ENCODE results near the gene KRTAP19-7.

Gene KRTAP19-7, protein sequence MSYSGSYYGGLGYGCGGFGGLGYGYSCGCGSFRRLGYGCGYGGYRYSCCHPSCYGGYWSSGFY

DNA sequence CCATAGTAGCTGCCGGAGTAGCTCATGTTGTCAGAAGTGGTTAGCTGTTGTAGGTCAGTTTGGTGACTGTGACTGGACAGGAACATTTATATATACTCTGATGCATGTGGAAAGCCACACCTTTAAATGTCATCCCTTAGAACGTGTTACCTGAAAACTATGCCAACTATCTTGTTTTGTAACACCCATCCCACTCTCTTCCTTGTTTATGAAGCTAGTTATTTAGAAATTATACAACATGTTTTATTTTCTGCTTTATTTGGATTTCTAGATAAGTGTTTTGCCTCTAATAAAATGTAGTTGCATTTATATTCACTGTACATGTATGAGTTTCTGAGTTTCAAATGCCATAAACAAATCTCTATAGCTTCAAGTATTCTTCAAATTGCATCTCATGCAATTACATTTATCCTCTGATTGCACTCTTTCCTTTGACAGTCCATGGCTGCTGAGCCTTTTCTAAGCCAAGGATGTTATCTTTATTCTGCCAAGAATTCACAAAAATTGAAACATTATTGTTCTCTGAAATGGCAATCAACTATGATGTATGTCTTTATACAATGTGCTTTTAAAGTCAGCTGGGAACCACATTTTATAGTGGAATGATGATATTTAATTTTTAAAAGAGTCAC is at the start of gene KRTAP19-7:
Gene KRTAP19-7 (minus strand): TSS at position 51 of the 632 bp plus-strand sequence. CDS start 25 bp downstream, at position 26.
- no peak for DNase-seq (ENCODE audit: low spot score)

DNA sequence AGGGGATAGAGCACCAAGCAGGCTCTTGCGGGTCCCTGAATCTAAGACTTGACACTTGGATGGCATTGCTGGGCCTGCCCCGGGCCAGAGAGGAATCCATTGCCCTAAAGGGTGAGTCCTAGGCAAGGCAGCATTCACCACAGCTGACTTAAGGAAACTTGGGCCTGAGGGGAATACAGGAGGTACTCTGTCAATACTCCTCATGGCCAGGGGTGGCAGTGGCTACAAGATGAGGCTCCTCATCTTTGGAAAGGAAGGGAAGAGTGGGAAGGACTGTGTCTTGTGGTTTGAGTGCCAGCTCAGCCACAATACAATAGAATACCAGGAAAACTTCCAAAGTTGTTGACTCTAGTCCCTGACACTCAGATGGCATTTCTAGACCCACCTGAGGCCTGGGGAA is 44.9 kb upstream of the KRTAP19-7 start:
- no peak for DNase-seq (ENCODE audit: low spot score)

DNA sequence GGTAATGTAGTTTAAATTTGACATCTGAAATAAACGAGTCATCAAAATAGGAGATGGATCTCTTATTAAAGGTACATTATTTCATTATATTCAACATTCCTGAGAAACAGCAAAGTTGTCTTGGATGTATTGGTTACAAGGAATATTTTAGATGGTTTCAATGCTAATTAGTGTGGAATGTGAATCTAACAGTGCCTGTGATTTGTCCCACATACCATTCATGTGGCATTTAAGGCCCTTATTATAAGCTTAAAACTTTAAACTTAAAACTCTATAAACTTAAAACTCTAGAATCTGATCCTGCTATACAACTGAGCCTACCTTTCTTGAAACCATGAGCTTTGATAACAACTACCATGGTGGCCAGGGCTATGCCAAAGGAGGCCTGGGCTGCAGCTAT is 39.7 kb upstream of the KRTAP19-7 start, which contains the start of gene KRTAP22-1:
Gene KRTAP22-1 (plus strand): TSS at position 301 of the 400 bp plus-strand sequence.
- DNase-seq (ENCODE audit: low spot score) = no peak

DNA sequence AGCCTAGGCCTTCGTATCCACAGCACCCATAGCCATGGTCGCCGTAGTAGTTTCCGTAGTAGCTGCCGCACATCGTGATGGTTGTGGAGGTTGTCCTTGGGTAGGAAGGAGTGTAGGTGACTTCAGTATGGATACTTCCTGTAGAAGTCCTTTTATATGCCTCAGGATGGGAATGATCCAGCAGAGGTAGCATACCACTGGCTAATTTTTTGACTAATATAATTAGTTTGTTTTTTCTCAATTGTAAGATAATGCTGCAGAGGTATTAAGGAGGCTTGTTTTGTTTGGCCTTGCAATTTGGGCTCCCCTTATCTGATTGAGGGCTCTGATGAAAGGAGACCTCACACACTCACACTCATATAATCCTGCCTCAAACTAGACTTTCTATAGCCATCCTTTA is 37.7 kb upstream of the KRTAP19-7 start, which contains the start of gene KRTAP6-2:
Gene KRTAP6-2 (minus strand): TSS at position 101 of the 400 bp plus-strand sequence. CDS start 28 bp downstream, at position 73.
- DNase-seq (ENCODE audit: low spot score) = no peak

DNA sequence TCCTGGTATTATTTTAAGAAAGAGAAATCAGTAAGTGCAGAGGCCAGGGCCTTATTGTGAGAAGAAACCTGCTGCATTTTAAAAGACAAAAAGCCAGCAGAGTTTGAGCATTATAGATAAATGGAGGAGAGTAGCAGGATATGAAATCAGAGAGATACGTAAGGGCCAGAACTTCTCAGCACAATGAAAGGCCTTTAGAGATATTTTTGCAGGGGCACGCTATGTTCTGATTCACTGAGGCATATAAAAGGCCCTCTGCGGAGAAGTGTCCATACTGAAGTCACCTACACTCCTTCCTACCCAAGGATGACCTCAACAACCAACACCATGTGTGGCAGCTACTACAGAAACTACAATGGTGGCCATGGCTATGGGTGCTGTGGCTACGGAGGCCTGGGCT is 31.0 kb upstream of the KRTAP19-7 start, which contains the start of gene KRTAP6-3:
Gene KRTAP6-3 (plus strand): TSS at position 301 of the 400 bp plus-strand sequence. CDS start 6 bp downstream, at position 307.
- no peak for DNase-seq (ENCODE audit: low spot score)

DNA sequence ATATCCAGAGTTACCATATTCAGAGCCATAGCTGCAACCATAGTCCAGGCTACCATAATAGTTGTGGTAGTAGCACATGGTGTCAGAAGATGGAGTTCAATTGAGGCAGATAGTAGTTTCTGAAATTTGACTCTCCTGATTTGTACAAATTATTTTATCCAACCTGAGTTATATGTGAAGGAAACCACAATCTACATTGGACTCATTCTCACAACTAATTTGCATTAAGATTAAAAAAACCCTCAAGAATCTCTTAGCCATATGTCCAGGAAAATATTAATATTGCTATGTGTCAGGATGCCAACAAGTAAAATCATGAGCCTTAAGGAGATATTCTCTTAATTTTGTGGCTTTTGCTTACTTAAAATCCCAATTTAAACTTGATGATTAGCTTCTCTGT is 29.2 kb upstream of the KRTAP19-7 start, which contains the start of gene KRTAP22-2:
Gene KRTAP22-2 (minus strand): TSS at position 101 of the 400 bp plus-strand sequence.
- DNase-seq (ENCODE audit: low spot score) = no peak

DNA sequence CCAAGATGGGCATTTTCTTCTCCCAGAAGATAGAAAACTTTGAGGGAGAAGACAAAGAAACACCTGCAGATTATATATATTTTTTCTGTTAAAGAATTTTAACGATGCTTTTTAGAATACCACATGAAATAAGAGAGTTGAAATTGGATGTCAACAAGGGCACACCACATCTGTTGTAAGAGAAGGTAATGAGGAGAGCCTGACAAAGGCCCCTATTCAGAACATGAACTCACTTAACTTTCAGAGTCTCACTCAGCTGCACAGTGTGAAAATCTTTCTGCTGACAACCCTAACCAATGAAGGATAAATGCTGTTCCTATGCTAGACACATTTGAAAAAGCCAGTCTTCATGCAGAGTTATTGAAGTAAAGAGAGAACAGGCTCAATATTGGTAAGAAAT is 21.8 kb upstream of the KRTAP19-7 start:
- DNase-seq (ENCODE audit: low spot score) = no peak

DNA sequence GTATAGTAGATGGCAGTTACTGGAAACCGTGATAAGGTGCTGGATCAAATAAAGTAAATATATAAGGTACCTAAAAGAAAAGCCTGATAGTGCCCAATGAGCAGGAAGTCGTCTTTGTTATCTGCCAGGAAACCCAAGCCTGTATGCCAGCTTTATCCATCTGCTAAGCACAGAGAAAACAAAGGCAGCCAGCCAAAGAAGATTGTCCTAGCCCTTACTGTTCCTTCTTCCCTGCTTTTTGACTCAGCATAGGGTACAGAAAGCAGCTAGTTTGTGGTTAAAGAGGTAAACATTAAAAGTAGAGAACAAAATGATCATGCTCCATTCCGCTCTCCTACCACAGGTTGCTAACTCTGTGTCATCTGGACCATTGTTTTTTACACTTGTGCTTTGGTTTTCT is 19.0 kb upstream of the KRTAP19-7 start:
- no peak for DNase-seq (ENCODE audit: low spot score)

DNA sequence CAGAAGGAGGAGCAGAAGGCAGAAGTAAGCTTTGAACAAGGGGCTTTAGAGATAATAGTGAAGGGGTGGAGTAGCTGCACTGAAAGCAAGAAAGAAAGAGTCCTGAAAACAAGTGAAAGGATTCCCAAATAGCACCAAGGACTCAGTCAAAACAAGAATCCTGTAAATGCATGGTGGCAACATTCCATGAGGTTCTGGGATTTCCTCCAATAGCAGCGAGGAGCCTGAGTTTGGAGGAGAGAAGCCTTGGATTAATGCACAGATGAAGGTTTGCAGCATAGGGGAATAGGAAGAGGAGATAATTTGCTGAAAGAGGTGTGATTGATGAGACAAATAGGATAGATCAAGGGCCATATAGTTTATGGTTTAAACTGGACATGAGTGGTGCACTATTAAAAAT is 18.2 kb upstream of the KRTAP19-7 start:
- DNase-seq (ENCODE audit: low spot score) = no peak

DNA sequence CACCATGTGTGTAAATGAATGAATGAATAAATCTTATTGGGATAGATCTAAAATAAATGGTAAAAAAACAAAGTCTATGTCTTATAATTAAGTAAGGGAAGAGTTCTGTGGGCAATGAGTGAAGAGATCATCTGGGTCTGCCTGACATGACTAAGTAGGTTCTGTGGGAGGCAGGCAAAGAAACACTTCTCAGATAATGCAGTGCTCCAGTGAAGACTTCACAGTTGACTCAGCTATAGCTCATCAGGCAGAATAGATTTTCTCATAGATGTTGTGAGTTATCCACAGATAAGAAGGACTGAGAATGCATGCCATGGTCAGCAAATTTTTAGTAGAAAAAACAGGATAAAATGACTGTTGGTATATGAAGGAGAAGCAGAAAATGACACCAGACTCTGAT is 16.7 kb upstream of the KRTAP19-7 start:
- no peak for DNase-seq (ENCODE audit: low spot score)

DNA sequence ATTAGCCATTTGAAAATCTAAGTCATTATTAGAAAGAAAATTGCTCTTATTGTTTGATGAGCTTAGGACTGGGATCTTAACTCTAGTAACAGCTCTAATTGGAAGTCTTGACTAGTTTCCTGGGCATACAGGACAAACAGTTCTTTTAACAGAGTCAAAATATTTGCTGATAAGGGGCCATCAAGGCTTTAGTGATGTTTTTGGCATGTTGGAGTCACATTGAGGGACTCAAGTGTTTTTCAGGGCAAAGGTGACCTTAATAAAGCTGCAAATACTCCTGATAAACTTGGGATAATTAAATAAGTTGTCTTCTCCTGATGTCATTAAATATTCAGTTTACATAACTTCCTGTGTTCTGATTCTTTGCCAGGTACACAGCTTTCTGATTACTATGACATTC is 6.5 kb upstream of the KRTAP19-7 start:
- DNase-seq (ENCODE audit: low spot score) = no peak

DNA sequence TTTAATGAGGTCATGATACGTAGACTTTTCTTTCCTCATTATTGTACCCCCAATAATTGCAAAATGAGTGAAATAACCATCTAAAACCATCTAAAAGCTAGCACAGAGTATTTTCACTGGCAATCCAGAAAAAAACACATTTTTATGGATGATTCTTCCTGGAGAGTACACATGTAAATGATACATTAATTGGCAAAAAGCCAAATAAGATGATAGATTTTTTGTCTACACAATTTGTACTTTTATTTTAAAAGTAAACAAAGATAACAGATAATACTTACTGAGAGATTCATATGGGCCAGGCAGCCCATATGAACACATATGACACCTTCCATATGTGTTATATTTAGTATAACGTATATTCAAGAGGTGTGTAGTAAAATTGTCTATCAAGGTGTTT is 2.5 kb upstream of the KRTAP19-7 start:
- DNase-seq (ENCODE audit: low spot score) = no peak

DNA sequence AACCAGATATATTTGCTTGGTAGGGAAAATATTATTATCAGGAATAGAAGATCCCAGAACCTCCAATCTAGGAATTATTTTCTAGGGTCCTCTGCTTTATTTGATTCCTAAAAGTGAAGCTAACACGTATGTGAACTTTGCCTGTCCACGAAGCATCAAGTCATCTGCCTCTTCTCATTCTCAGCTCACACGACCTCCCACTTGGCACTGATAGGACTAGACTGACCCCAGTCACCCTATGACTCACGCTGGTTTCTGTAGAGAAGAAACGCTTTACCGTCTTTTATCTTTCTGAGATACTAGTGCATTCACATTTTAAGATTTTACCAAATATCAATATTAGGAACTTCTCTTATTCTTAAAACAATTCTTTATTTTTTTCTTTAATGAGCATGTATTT is 2.0 kb upstream of the KRTAP19-7 start:
- DNase-seq (ENCODE audit: low spot score) = no peak

DNA sequence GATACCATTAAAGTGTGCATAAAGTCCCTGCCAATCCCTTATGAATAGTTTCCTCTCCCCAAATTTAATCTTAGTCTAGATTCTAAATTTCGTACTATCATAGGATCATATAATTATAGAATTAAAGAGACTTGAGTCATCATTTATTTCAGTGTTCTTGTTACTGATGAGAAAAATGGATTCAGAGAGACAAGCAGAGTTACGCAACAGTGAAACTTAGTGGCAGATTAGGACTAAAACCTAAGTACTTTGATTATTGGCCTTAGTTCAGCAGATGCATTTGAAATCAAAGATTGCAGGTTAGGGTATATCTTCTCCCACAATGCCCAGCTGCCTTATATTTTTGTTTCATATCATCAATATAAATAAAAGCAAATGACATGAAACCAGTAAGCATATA is 843 bp upstream of the KRTAP19-7 start:
- no peak for DNase-seq (ENCODE audit: low spot score)

DNA sequence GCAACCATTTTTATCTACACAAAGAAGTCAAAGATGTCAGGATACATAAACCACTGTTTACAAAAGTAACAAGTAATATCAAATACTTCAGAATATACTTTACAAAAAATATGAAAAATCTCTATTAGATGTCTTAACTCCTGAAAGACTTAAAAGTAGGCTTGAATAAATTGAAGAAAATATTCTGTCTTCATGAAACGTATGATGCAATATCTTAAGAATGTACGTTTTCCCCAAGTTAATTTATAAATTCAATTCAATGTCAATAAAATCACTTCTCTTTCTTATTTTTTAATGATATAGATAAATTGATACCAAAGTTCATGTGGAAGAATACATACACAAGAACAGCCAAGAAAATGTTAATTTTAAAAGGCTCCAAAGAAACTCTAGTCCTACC is 6.0 kb downstream of the KRTAP19-7 start:
- DNase-seq (ENCODE audit: low spot score) = no peak

DNA sequence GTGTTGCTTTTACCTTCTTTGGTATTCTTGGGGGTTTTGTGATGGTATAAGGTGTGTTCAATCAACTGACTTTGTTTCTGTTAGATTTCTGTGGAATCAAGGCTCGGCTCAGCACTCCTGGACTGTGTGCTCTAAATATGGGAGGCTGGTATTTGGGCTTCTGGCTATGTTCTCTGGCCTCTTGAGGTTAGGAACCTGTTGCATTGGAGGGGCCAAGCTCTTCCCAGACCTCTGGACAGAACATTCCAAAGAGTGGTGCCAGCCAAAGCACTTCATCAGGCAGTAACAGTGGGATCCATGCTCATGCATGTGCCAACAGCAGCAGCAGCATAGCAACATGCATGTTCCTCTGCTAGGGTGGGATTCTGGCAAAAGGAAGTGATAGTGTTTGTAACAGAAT is 8.3 kb downstream of the KRTAP19-7 start:
- DNase-seq (ENCODE audit: low spot score) = no peak

DNA sequence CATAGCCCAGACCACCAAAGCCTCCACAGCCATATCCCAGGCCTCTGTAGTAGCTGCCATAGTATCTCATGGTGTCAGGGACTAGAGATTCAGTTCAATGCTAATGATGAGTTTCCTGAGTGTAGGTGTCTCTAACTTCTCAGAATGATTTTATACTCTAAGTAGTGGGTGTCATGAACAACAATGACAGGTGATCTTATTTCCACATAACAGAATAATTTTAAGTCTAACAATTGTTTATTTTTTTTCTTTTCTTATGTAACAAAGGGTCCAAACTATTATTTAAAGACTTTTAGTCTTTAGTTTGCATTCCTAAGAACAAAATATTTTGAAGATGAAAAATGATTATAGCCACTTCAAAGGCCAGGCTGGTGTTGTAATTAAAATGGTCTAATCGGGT is 19.4 kb downstream of the KRTAP19-7 start, which contains the start of gene KRTAP19-6:
Gene KRTAP19-6 (minus strand): TSS at position 101 of the 400 bp plus-strand sequence. CDS start 31 bp downstream, at position 70.
- DNase-seq (ENCODE audit: low spot score) = no peak

DNA sequence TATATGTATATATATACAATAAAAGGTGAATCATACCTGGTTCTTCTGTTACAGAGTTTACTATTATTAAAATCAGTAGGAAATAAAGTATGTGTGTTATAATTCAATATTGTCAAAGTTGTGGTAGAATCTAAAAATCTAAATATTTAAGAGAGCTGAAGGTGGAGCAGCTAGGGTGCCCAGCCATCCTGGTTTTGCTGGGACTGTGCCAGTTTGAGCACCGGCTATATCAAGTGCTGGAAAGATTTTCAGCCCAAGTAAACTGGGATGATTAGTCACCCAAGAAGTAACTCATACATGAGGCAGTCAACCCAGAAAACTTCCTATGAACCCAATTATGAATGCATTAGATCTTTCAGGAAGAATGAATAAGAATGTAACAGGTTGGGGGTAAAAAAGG is 42.2 kb downstream of the KRTAP19-7 start:
- no peak for DNase-seq (ENCODE audit: low spot score)

DNA sequence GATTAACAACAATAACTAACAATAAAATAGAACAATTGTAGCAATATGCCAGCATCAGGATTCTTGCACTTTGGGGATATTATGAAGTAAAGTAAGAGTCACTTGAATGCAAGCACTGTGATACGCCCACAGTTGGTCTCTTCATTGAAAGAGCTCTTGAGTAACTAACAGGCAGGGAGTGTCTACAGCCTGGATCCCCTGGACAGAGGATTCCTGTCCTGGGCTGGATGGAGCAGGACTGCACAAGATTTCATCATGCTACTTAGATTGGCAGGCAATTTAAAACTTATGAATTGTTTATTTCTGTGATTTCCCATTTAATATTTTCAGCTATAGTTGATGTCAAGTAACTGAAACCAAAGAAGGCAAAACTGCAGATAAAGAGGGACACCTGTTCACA is 45.4 kb downstream of the KRTAP19-7 start:
- no peak for DNase-seq (ENCODE audit: low spot score)
